HepG2 (cell line): Measurements from ENCODE around the gene SP9. TPM values are rescaled to one million over a fixed set of nuclear protein-coding genes. Genes with fewer than 3 reads are reported as not detected.
A peak's percentile ranks its signal among the peaks of the same experiment; 100 is the strongest.

Experiments
- EHMT2 ChIP-seq: fragments of 200-600 bp; sonication (generic); IDR thresholded peaks from 2 replicates; pipeline ENCODE4 v1.7.0; 2017; ENCODE audit warnings: antibody characterized with exemption, low read depth, low read length, borderline replicate concordance
- GABPA ChIP-seq, 2 experiments: IDR thresholded peaks; 2 replicates each; pipeline ENCODE4 v1.6.1; 2011 to 2016; ENCODE audit warnings: low read depth in 2 of 2, low read length in 1 of 2, missing biosample characterization in 1 of 2, missing genetic modification characterization in 1 of 2
- GRHL1 ChIP-seq: sonication (generic); formaldehyde crosslinking; conservative IDR thresholded peaks from 2 replicates; pipeline ENCODE4 v1.8.0; 2022; ENCODE audit warnings: missing genetic modification reagents
- GZF1 ChIP-seq: sonication (generic); formaldehyde crosslinking; IDR thresholded peaks from 2 replicates; pipeline ENCODE4 v1.5.1; 2020; ENCODE audit warnings: mild to moderate bottlenecking, missing genetic modification reagents
- HMG20B ChIP-seq: conservative IDR thresholded peaks from 2 replicates; pipeline ENCODE4 v1.6.1; 2016; ENCODE audit warnings: missing genetic modification reagents, missing compliant biosample characterization
- HNF4A ChIP-seq: sonication (generic); formaldehyde crosslinking; IDR thresholded peaks from 2 replicates; pipeline ENCODE4 v1.4.0; 2020; ENCODE audit warnings: missing genetic modification reagents
- KDM4B ChIP-seq: sonication (generic); formaldehyde crosslinking; IDR thresholded peaks from 2 replicates; pipeline ENCODE4 v1.4.0; 2020; ENCODE audit warnings: missing genetic modification reagents
- MYPOP ChIP-seq: sonication (generic); formaldehyde crosslinking; IDR thresholded peaks from 2 replicates; pipeline ENCODE4 v1.8.1; 2023; ENCODE audit warnings: mild to moderate bottlenecking, moderate library complexity, missing genetic modification reagents
- NR0B2 ChIP-seq: sonication (generic); formaldehyde crosslinking; IDR thresholded peaks from 2 replicates; pipeline ENCODE4 v1.4.0; 2020; ENCODE audit warnings: mild to moderate bottlenecking, missing genetic modification reagents
- PHB2 ChIP-seq: fragments of 450-650 bp; IDR thresholded peaks from 2 replicates; pipeline ENCODE4 v1.6.1; 2018; ENCODE audit not compliant: partially characterized antibody
- PREB ChIP-seq: sonication (generic); formaldehyde crosslinking; IDR thresholded peaks from 2 replicates; pipeline ENCODE4 v1.4.0; 2020; ENCODE audit warnings: missing genetic modification reagents
- SETDB1 ChIP-seq: sonication (generic); formaldehyde crosslinking; IDR thresholded peaks from 2 replicates; pipeline ENCODE4 v1.5.1; 2020; ENCODE audit warnings: missing genetic modification reagents, mild to moderate bottlenecking, borderline replicate concordance
- SOX6 ChIP-seq, 2 experiments: fragments of 450-650 bp in 1 of 2; sonication (generic) in 1 of 2; formaldehyde crosslinking in 1 of 2; IDR thresholded peaks; 2 replicates each; pipeline versions ENCODE4 v1.4.0 to v1.6.1; 2017 to 2020; ENCODE audit warnings: antibody characterized with exemption in 1 of 2, mild to moderate bottlenecking in 1 of 2, missing genetic modification reagents in 1 of 2
- TEAD3 ChIP-seq: optimal IDR thresholded peaks from 2 replicates; pipeline ENCODE3; 2016; ENCODE audit warnings: borderline replicate concordance
- THRA ChIP-seq: sonication (generic); formaldehyde crosslinking; IDR thresholded peaks from 2 replicates; pipeline ENCODE4 v1.4.0; 2020; ENCODE audit warnings: missing genetic modification reagents, borderline replicate concordance
- ZFP37 ChIP-seq: sonication (generic); formaldehyde crosslinking; IDR thresholded peaks from 2 replicates; pipeline ENCODE4 v1.4.0; 2020; ENCODE audit warnings: missing genetic modification reagents, borderline replicate concordance
- ZFP82 ChIP-seq: sonication (generic); formaldehyde crosslinking; IDR thresholded peaks from 2 replicates; pipeline ENCODE4 v1.5.1; 2020; ENCODE audit warnings: mild to moderate bottlenecking, missing genetic modification reagents, borderline replicate concordance
- ZNF10 ChIP-seq: sonication (generic); formaldehyde crosslinking; IDR thresholded peaks from 2 replicates; pipeline ENCODE4 v1.4.0; 2020; ENCODE audit warnings: mild to moderate bottlenecking, low read depth, missing genetic modification reagents, borderline replicate concordance
- ZNF143 ChIP-seq: sonication (generic); formaldehyde crosslinking; IDR thresholded peaks from 2 replicates; pipeline ENCODE4 v1.4.0; 2020; ENCODE audit warnings: missing genetic modification reagents
- ZNF431 ChIP-seq: sonication (generic); formaldehyde crosslinking; IDR thresholded peaks from 2 replicates; pipeline ENCODE4 v1.9.0; 2022; ENCODE audit warnings: missing genetic modification reagents, low read depth, mild to moderate bottlenecking, borderline replicate concordance
- polyA plus RNA-seq, 8 experiments: library from polyadenylated mRNA; depleted of rRNA in 3 of 8; stranded (reverse) in 7 of 8; unstranded in 1 of 8; fragments of >200 nt; fragmentation: Illumina TruSeq in 4 of 8; extraction: Trizol in 4 of 8; gene quantifications; 2 replicates each; pipeline versions ENCODE4 v1.2.1 to v1.2.3, GENCODE V29; 2011 to 2016; ENCODE audit warnings: low read depth in 4 of 8, missing spikeins in 1 of 8, mixed read lengths in 1 of 8; ENCODE audit not compliant: insufficient read depth in 1 of 8
- total RNA-seq, 5 experiments: library from RNA; depleted of rRNA; stranded (reverse); fragments of >200 nt; fragmentation: Illumina TruSeq; extraction: Trizol; gene quantifications; 2 replicates each; pipeline ENCODE4 v1.2.3, GENCODE V29; 2016; ENCODE audit warnings: low read depth in 1 of 5
- TF ChIP-seq, protein P1 (sequence below): sonication (generic); formaldehyde crosslinking; IDR thresholded peaks from 2 replicates; pipeline ENCODE4 v1.5.0; 2020; ENCODE audit warnings: mild to moderate bottlenecking, low read depth, missing genetic modification reagents, borderline replicate concordance
- TF ChIP-seq, protein P2 (sequence below): IDR thresholded peaks from 2 replicates; pipeline ENCODE4 v1.6.1; 2016; ENCODE audit warnings: mild to moderate bottlenecking

Gene SP9
- total and polyA plus RNA-seq, 2 of the 13 experiments (the other 11 are each of a cell fraction or from before 2014, with no cell fraction given) = not detected

DNA sequence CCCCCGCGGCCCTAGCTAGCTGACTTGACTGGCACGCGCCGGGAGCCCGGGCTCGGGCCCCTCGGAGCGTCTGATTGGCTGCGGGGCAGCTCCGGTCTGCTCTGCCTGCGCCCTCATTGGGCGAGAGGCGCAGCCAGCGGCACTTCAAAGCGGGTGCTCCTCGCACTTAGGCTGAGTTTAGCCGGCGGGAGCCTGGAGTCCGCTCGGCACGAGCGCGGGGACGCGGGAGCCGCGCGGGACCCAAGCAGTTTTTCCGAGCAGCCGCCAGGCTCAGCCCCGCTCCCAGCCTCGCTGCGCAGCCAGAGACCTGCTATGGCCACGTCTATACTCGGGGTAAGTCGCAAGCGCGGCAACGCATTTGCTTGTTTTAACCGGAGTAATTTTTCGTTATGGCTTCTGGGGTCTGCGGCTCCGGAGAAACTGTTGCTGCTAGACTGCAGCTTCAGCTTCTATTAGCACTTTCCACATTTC lies at the start of gene SP9 (continued):
- no peak for TF ChIP-seq GRHL1 (CRISPR knock-in tag)
- TF ChIP-seq ZFP37 = no peak
- TF ChIP-seq THRA (CRISPR knock-in tag) = no peak; the same call in 1 of the 2 replicates
- no peak for TF ChIP-seq PREB (CRISPR knock-in tag)
- no peak for TF ChIP-seq EHMT2
- TF ChIP-seq SETDB1 (CRISPR knock-in tag) = no peak
- TF ChIP-seq ZFP82 = no peak
- TF ChIP-seq KDM4B (CRISPR knock-in tag) = no peak
- no peak for TF ChIP-seq TEAD3
- no peak for TF ChIP-seq ZNF143 (CRISPR knock-in tag)
- TF ChIP-seq ZNF431 (CRISPR knock-in tag) = no peak
- no peak for TF ChIP-seq SOX6 (IDR thresholded peaks at IDR 0.05)
- TF ChIP-seq SOX6 (CRISPR knock-in tag; IDR thresholded peaks at IDR 0.05) = no peak
- 0 out of 2 replicates have a peak, but pooled peaks have one; percentile 56 for TF ChIP-seq NR0B2
- TF ChIP-seq, protein P1, sequence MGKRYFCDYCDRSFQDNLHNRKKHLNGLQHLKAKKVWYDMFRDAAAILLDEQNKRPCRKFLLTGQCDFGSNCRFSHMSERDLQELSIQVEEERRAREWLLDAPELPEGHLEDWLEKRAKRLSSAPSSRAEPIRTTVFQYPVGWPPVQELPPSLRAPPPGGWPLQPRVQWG (CRISPR knock-in tag) = no peak
- TF ChIP-seq ZNF10 = no peak
- TF ChIP-seq GABPA (IDR thresholded peaks at IDR 0.05; ENCODE audit: low read depth, low read length) = no peak
- TF ChIP-seq GABPA (CRISPR knock-in tag; IDR thresholded peaks at IDR 0.05; ENCODE audit: low read depth) = no peak
- no peak for TF ChIP-seq HNF4A
- TF ChIP-seq MYPOP (CRISPR knock-in tag) = peak; percentile 39; the same call in 1 of the 2 replicates
- TF ChIP-seq HMG20B (CRISPR knock-in tag) = no peak
- no peak for TF ChIP-seq GZF1 (CRISPR knock-in tag)
- TF ChIP-seq PHB2 = no peak
- TF ChIP-seq, protein P2, sequence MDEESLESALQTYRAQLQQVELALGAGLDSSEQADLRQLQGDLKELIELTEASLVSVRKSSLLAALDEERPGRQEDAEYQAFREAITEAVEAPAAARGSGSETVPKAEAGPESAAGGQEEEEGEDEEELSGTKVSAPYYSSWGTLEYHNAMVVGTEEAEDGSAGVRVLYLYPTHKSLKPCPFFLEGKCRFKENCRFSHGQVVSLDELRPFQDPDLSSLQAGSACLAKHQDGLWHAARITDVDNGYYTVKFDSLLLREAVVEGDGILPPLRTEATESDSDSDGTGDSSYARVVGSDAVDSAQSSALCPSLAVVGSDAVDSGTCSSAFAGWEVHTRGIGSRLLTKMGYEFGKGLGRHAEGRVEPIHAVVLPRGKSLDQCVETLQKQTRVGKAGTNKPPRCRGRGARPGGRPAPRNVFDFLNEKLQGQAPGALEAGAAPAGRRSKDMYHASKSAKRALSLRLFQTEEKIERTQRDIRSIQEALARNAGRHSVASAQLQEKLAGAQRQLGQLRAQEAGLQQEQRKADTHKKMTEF = no peak
